GM12874 (cell line): ENCODE measurements around the gene XRCC6.

ENCODE experiments used
- CTCF ChIP-seq: IDR thresholded peaks from 2 replicates; pipeline ENCODE4 v1.5.1; 2011; ENCODE audit warnings: low read depth, mild to moderate bottlenecking, control low read depth, low read length, moderate library complexity; ENCODE audit not compliant: insufficient read depth

XRCC6 gene

GRCh38 chr22:41621099-41621910 is at the start of gene XRCC6:
TSS of gene XRCC6 (plus strand) at chr22:41621295. CDS start at chr22:41622005, 710 bp downstream.
- no peak for TF ChIP-seq CTCF

- TF ChIP-seq CTCF = no peak
Observed at GRCh38 chr22:41571786-41572185, 49.3 kb upstream of the XRCC6 start.

- TF ChIP-seq CTCF = no peak
Observed at GRCh38 chr22:41573677-41574076, 47.4 kb upstream of the XRCC6 start.

GRCh38 chr22:41574847-41575381 is 46.2 kb upstream of the XRCC6 start:
- TF ChIP-seq CTCF = no peak

- TF ChIP-seq CTCF = no peak
Observed at GRCh38 chr22:41575533-41575932, 45.6 kb upstream of the XRCC6 start.

GRCh38 chr22:41576877-41577276 is 44.2 kb upstream of the XRCC6 start:
- peak; percentile 62 for TF ChIP-seq CTCF

- TF ChIP-seq CTCF = no peak
Observed at GRCh38 chr22:41578114-41578513, 43.0 kb upstream of the XRCC6 start.
